Measurements from ENCODE around the gene LPCAT3. TPM values are rescaled to one million over a fixed set of nuclear protein-coding genes. Genes with fewer than 3 reads are reported as not detected.

LPCAT3 gene
- total and polyA plus RNA-seq, 4 donors, result 41.9 to 96.5 (median 77.0) TPM

- Histone ChIP-seq H3K4me1 (ENCODE audit: control insufficient read depth in 4 of 4, insufficient read depth in 4 of 4, low read length in 3 of 4) (peaks cover 9 to 31% (median 12%) of the 10 kb centered on the region in 4 donors), H3K36me3 (ENCODE audit: control insufficient read depth in 4 of 4, insufficient read depth in 3 of 4, low read depth in 1 of 4, low read length in 3 of 4) (peaks cover 0 to 14% (median 7%) of the 10 kb centered on the region in 4 donors), H3K9ac (ENCODE audit: low read depth in 1 of 2, low read length in 2 of 2) (no peak overlapping the region), H3K27me3 (ENCODE audit: control insufficient read depth in 4 of 4, insufficient read depth in 4 of 4, low read length in 3 of 4) (no peaks in the 10 kb centered on the region), H3K9me3 (ENCODE audit: control insufficient read depth in 4 of 4, low read length in 3 of 4) (no peaks in the 10 kb centered on the region), H3K4me3 (ENCODE audit: low read depth in 1 of 3, low read length in 3 of 3) (no peak overlapping the region), H3K27ac (ENCODE audit: low read depth in 1 of 2, low read length in 2 of 2) (peak overlapping the region in 1 of 2 donors; percentile 33)
- DNase-seq (ENCODE audit: low spot score), result no peak
- TF ChIP-seq, protein P1, sequence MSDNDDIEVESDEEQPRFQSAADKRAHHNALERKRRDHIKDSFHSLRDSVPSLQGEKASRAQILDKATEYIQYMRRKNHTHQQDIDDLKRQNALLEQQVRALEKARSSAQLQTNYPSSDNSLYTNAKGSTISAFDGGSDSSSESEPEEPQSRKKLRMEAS (IDR thresholded peaks at IDR 0.05), result no peak
- TF ChIP-seq FOXA2 (IDR thresholded peaks at IDR 0.05) (no peak), GABPA (IDR thresholded peaks at IDR 0.05 in 1 of 2, conservative IDR thresholded peaks at IDR 0.05 in 1 of 2) (no peak), RXRA (IDR thresholded peaks at IDR 0.05) (no peak), YY1 (IDR thresholded peaks at IDR 0.05) (no peak), CTCF (IDR thresholded peaks at IDR 0.05; ENCODE audit: low read depth, low read length, missing input control) (no peak), HNF4G (IDR thresholded peaks at IDR 0.05) (no peak), NR2F2 (IDR thresholded peaks at IDR 0.05) (no peak), EGR1 (IDR thresholded peaks at IDR 0.05; ENCODE audit: low read depth in 2 of 2) (no peak), RAD21 (IDR thresholded peaks at IDR 0.05) (no peak), JUND (IDR thresholded peaks at IDR 0.05) (no peak), FOXA1 (IDR thresholded peaks at IDR 0.05) (no peak), SP1 (IDR thresholded peaks at IDR 0.05) (no peak), HNF4A (conservative IDR thresholded peaks at IDR 0.05) (no peak), TAF1 (conservative IDR thresholded peaks at IDR 0.05) (no peak)
- TF ChIP-seq, protein P2, sequence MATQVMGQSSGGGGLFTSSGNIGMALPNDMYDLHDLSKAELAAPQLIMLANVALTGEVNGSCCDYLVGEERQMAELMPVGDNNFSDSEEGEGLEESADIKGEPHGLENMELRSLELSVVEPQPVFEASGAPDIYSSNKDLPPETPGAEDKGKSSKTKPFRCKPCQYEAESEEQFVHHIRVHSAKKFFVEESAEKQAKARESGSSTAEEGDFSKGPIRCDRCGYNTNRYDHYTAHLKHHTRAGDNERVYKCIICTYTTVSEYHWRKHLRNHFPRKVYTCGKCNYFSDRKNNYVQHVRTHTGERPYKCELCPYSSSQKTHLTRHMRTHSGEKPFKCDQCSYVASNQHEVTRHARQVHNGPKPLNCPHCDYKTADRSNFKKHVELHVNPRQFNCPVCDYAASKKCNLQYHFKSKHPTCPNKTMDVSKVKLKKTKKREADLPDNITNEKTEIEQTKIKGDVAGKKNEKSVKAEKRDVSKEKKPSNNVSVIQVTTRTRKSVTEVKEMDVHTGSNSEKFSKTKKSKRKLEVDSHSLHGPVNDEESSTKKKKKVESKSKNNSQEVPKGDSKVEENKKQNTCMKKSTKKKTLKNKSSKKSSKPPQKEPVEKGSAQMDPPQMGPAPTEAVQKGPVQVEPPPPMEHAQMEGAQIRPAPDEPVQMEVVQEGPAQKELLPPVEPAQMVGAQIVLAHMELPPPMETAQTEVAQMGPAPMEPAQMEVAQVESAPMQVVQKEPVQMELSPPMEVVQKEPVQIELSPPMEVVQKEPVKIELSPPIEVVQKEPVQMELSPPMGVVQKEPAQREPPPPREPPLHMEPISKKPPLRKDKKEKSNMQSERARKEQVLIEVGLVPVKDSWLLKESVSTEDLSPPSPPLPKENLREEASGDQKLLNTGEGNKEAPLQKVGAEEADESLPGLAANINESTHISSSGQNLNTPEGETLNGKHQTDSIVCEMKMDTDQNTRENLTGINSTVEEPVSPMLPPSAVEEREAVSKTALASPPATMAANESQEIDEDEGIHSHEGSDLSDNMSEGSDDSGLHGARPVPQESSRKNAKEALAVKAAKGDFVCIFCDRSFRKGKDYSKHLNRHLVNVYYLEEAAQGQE (IDR thresholded peaks at IDR 0.05), result no peak
- TF ChIP-seq, protein P3, sequence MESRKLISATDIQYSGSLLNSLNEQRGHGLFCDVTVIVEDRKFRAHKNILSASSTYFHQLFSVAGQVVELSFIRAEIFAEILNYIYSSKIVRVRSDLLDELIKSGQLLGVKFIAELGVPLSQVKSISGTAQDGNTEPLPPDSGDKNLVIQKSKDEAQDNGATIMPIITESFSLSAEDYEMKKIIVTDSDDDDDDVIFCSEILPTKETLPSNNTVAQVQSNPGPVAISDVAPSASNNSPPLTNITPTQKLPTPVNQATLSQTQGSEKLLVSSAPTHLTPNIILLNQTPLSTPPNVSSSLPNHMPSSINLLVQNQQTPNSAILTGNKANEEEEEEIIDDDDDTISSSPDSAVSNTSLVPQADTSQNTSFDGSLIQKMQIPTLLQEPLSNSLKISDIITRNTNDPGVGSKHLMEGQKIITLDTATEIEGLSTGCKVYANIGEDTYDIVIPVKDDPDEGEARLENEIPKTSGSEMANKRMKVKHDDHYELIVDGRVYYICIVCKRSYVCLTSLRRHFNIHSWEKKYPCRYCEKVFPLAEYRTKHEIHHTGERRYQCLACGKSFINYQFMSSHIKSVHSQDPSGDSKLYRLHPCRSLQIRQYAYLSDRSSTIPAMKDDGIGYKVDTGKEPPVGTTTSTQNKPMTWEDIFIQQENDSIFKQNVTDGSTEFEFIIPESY (IDR thresholded peaks at IDR 0.05), result no peak
- TF ChIP-seq, protein P4, sequence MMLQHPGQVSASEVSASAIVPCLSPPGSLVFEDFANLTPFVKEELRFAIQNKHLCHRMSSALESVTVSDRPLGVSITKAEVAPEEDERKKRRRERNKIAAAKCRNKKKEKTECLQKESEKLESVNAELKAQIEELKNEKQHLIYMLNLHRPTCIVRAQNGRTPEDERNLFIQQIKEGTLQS (IDR thresholded peaks at IDR 0.05), result no peak
- 80% methylated on average over 14 of the region's 14 CpGs for WGBS
Observed at GRCh38 chr12:6935371-6936193, 82.7 kb downstream of the LPCAT3 start.

Measured in liver (tissue), 9 donors.